H1 (cell line): ENCODE data around the gene PMS1. TPM values are rescaled to one million over a fixed set of nuclear protein-coding genes. Genes with fewer than 3 reads are reported as not detected.

Experiments
- CTCF ChIA-PET: fragments of 300-600 bp; sonication (Branson Sonifier 250); formaldehyde crosslinking; loops from one replicate; lab custom pipeline; 2021; ENCODE audit not compliant: partially characterized antibody; lab: Charles Lee
- POLR2A ChIA-PET: fragments of 300-600 bp; sonication (Branson Sonifier 250); formaldehyde crosslinking; loops from one replicate; lab custom pipeline; 2021; ENCODE audit warnings: inconsistent platforms; ENCODE audit not compliant: partially characterized antibody; lab: Charles Lee
- DNase-seq, 2 experiments: peaks; one replicate each; pipeline versions ENCODE4 v3.0.0 to v3.0.0-alpha.2; 2010 to 2022; ENCODE audit warnings: low spot score in 2 of 2, low read depth in 1 of 2, mixed read lengths in 1 of 2
- FAIRE-seq: peaks from 2 replicates; lab custom pipeline; 2011; peaks lifted over from hg19 to GRCh38; lab: Jason Lieb, UNC
- H2AFZ ChIP-seq: 2 replicates; pipeline ENCODE4 v1.8.1; 2012; ENCODE audit warnings: low read length, inconsistent platforms
- H2AK5ac ChIP-seq: 2 replicates; pipeline ENCODE4 v1.6.1; 2013; ENCODE audit warnings: low read depth, low read length
- H2BK120ac ChIP-seq: replicated peaks from 2 replicates; pipeline ENCODE3; 2013; ENCODE audit warnings: low read depth, low read length, inconsistent platforms
- H2BK12ac ChIP-seq: 2 replicates; pipeline ENCODE4 v1.6.1; 2013; ENCODE audit warnings: low read depth, low read length
- H2BK15ac ChIP-seq: 2 replicates; pipeline ENCODE4 v1.6.1; 2013; ENCODE audit warnings: low read length
- H2BK20ac ChIP-seq: 2 replicates; pipeline ENCODE4 v1.6.1; 2013; ENCODE audit warnings: low read length
- H2BK5ac ChIP-seq: 2 replicates; pipeline ENCODE4 v1.6.1; 2013; ENCODE audit warnings: low read depth, low read length
- H3K14ac ChIP-seq: 2 replicates; pipeline ENCODE4 v1.6.1; 2013; ENCODE audit warnings: inconsistent platforms; ENCODE audit not compliant: insufficient read length
- H3K18ac ChIP-seq: 2 replicates; pipeline ENCODE4 v1.6.1; 2013; ENCODE audit warnings: low read length; ENCODE audit errors: extremely low read depth
- H3K23ac ChIP-seq: 2 replicates; pipeline ENCODE4 v1.6.1; 2013; ENCODE audit warnings: inconsistent platforms; ENCODE audit not compliant: insufficient read length
- H3K23me2 ChIP-seq: 2 replicates; pipeline ENCODE4 v1.6.1; 2013; ENCODE audit warnings: low read depth, low read length
- H3K27ac ChIP-seq: 2 replicates; pipeline ENCODE4 v1.6.1; 2011; ENCODE audit warnings: low read depth, low read length, inconsistent platforms
- H3K27me3 ChIP-seq, 4 experiments: replicated peaks in 1 of 4; 1 replicate in 1 of 4; 2 replicates in 3 of 4; pipeline versions ENCODE4 v1.6.1 to v1.8.1; 2011 to 2013; ENCODE audit warnings: low read length in 3 of 4, mild to moderate bottlenecking in 3 of 4, inconsistent platforms in 2 of 4, mixed read lengths in 2 of 4, moderate library complexity in 1 of 4; ENCODE audit not compliant: control insufficient read depth in 3 of 4, insufficient read depth in 3 of 4; ENCODE audit errors: extremely low read depth in 1 of 4
- H3K36me3 ChIP-seq, 4 experiments: 2 replicates each; pipeline versions ENCODE4 v1.6.1 to v1.8.1; 2011 to 2013; ENCODE audit warnings: mild to moderate bottlenecking in 4 of 4, low read length in 3 of 4, moderate library complexity in 2 of 4, control low read depth in 1 of 4, inconsistent platforms in 1 of 4; ENCODE audit not compliant: insufficient read depth in 4 of 4, control insufficient read depth in 2 of 4
- H3K4ac ChIP-seq: replicated peaks from 2 replicates; pipeline ENCODE3; 2013; ENCODE audit warnings: low read length, low read depth, mixed read lengths, inconsistent platforms; ENCODE audit not compliant: insufficient read length
- H3K4me1 ChIP-seq, 4 experiments: replicated peaks in 1 of 4; 1 replicate in 1 of 4; 2 replicates in 3 of 4; pipeline versions ENCODE4 v1.6.1 to v1.8.1; 2011 to 2013; ENCODE audit warnings: low read length in 3 of 4, inconsistent platforms in 2 of 4, mixed read lengths in 1 of 4; ENCODE audit not compliant: insufficient read depth in 4 of 4, control insufficient read depth in 3 of 4
- H3K4me2 ChIP-seq, 2 experiments: 2 replicates each; pipeline versions ENCODE4 v1.6.1 to v1.8.1; 2011 to 2013; ENCODE audit warnings: low read depth in 2 of 2, low read length in 2 of 2, control low read depth in 1 of 2, inconsistent platforms in 1 of 2, mild to moderate bottlenecking in 1 of 2; ENCODE audit not compliant: insufficient read depth in 1 of 2
- H3K4me3 ChIP-seq, 4 experiments: fragments of 200-600, 300-600 bp in 1 of 4; sonication (generic), shearing (Covaris generic), sonication (Bioruptor Twin) in 1 of 4; 2 replicates each; pipeline versions ENCODE4 v1.5.1 to v1.8.1; 2011 to 2016; ENCODE audit warnings: low read length in 4 of 4, low read depth in 3 of 4, control low read depth in 2 of 4, inconsistent platforms in 2 of 4, mild to moderate bottlenecking in 2 of 4, mixed read lengths in 1 of 4, moderate library complexity in 1 of 4; ENCODE audit not compliant: insufficient read depth in 2 of 4; ENCODE audit errors: extremely low read depth in 1 of 4
- H3K56ac ChIP-seq: replicated peaks from 2 replicates; pipeline ENCODE3; 2013; ENCODE audit warnings: low read depth, mild to moderate bottlenecking, mixed read lengths, low read length, inconsistent platforms; ENCODE audit not compliant: insufficient read length
- H3K79me1 ChIP-seq: 2 replicates; pipeline ENCODE4 v1.6.1; 2013; ENCODE audit warnings: low read depth, low read length, control low read depth
- H3K79me2 ChIP-seq, 2 experiments: 2 replicates each; pipeline versions ENCODE4 v1.6.1 to v1.8.1; 2012 to 2013; ENCODE audit warnings: low read length in 2 of 2, mild to moderate bottlenecking in 2 of 2, inconsistent platforms in 1 of 2; ENCODE audit not compliant: insufficient read depth in 2 of 2, control insufficient read depth in 1 of 2
- H3K9ac ChIP-seq, 4 experiments: replicated peaks in 1 of 4; 1 replicate in 1 of 4; 2 replicates in 3 of 4; pipeline versions ENCODE4 v1.6.1 to v1.8.1; 2011 to 2013; ENCODE audit warnings: low read depth in 3 of 4, low read length in 3 of 4, control low read depth in 2 of 4, mild to moderate bottlenecking in 2 of 4, moderate library complexity in 2 of 4, inconsistent platforms in 1 of 4; ENCODE audit errors: extremely low read depth in 1 of 4
- H3K9me3 ChIP-seq, 2 experiments: 2 replicates each; pipeline versions ENCODE4 v1.6.1 to v1.8.1; 2012 to 2013; ENCODE audit warnings: mild to moderate bottlenecking in 2 of 2, moderate library complexity in 2 of 2, control low read depth in 1 of 2, inconsistent platforms in 1 of 2, low read depth in 1 of 2, low read length in 1 of 2, mixed read lengths in 1 of 2; ENCODE audit not compliant: insufficient read depth in 2 of 2
- H4K20me1 ChIP-seq, 2 experiments: replicated peaks in 1 of 2; 2 replicates each; pipeline versions ENCODE3 to v1.8.1; 2011 to 2013; ENCODE audit warnings: inconsistent platforms in 2 of 2, low read length in 2 of 2, mild to moderate bottlenecking in 1 of 2; ENCODE audit not compliant: insufficient read depth in 2 of 2, control insufficient read depth in 1 of 2
- H4K5ac ChIP-seq: 2 replicates; pipeline ENCODE4 v1.6.1; 2013; ENCODE audit warnings: low read length, low read depth, mixed read lengths, inconsistent platforms; ENCODE audit not compliant: insufficient read length
- H4K8ac ChIP-seq: 2 replicates; pipeline ENCODE4 v1.8.0; 2013; ENCODE audit warnings: mild to moderate bottlenecking, moderate library complexity, low read length, inconsistent platforms; ENCODE audit not compliant: insufficient read depth; ENCODE audit errors: extremely low read depth
- H4K91ac ChIP-seq: replicated peaks from 2 replicates; pipeline ENCODE3; 2013; ENCODE audit warnings: low read length, mixed read lengths, inconsistent platforms; ENCODE audit not compliant: insufficient read length
- CHD2 ChIP-seq: IDR thresholded peaks from 2 replicates; pipeline ENCODE4 v1.6.1; 2012; ENCODE audit warnings: low read length, improper control_type of control experiment
- GTF2F1 ChIP-seq: IDR thresholded peaks from 2 replicates; pipeline ENCODE4 v1.6.1; 2012; ENCODE audit warnings: low read depth, low read length, improper control_type of control experiment, borderline replicate concordance
- HDAC2 ChIP-seq, 2 experiments: fragments of 300-600 bp in 1 of 2; sonication (generic) in 1 of 2; IDR thresholded peaks; 2 replicates each; pipeline ENCODE4 v1.6.1; 2011 to 2012; ENCODE audit warnings: low read depth in 2 of 2, low read length in 2 of 2, mild to moderate bottlenecking in 2 of 2, moderate library complexity in 2 of 2, borderline replicate concordance in 1 of 2, inconsistent platforms in 1 of 2
- RNF2 ChIP-seq: fragments of 200-900, 300-1000 bp; sonication (generic); IDR thresholded peaks from 2 replicates; pipeline ENCODE4 v1.7.1; 2016; ENCODE audit warnings: borderline replicate concordance, low read depth, mild to moderate bottlenecking, antibody characterized with exemption, low read length; ENCODE audit not compliant: poor library complexity, severe bottlenecking; ENCODE audit errors: missing control alignments
- SP2 ChIP-seq: IDR thresholded peaks from 2 replicates; pipeline ENCODE4 v1.6.1; 2012; ENCODE audit warnings: mild to moderate bottlenecking, low read length, inconsistent platforms
- SRF ChIP-seq: IDR thresholded peaks from 2 replicates; pipeline ENCODE4 v1.6.1; 2011; ENCODE audit warnings: mild to moderate bottlenecking, low read depth, low read length, moderate library complexity
- WGBS, 2 experiments: shearing (Covaris generic) in 1 of 2; methylation state at CpG; one replicate each; pipeline versions ENCODE4 v1.1.6 to v1.1.7; 2013 to 2015; ENCODE audit warnings: low lambda C conversion rate in 2 of 2, mixed read lengths in 2 of 2, inconsistent platforms in 1 of 2, low coverage in 1 of 2, missing lambda C conversion rate in 1 of 2; ENCODE audit not compliant: insufficient replicate concordance in 2 of 2, insufficient coverage in 1 of 2, insufficient read length in 1 of 2; ENCODE audit errors: extremely low coverage in 1 of 2, missing lambda C conversion rate in 1 of 2; 5-methylcytosine and 5-hydroxymethylcytosine counted together
- polyA plus RNA-seq, 7 experiments: library from polyadenylated mRNA; depleted of rRNA in 3 of 7; stranded (reverse) in 5 of 7; unstranded in 2 of 7; fragments of >200 nt in 5 of 7; fragments of 200-250 nt in 2 of 7; gene quantifications; 1 replicate in 5 of 7; 2 replicates in 1 of 7; 4 replicates in 1 of 7; pipeline versions ENCODE4 v1.2.1 to v1.2.3, GENCODE V29; 2011 to 2013; ENCODE audit warnings: missing spikeins in 2 of 7, mixed read lengths in 2 of 7
- total RNA-seq: library from RNA; stranded (reverse); fragmentation: NEBNext Ultra II Directional; extraction: Animal tissue kit (Norgen Biotek cat#: 25700); gene quantifications from 2 replicates; pipeline ENCODE4 v1.2.1, GENCODE V29; 2021

The PMS1 gene
- total and polyA plus RNA-seq, 2 of the 8 experiments (the other 6 are each of a cell fraction or from before 2014, with no cell fraction given): 13.1 to 59.7 TPM

DNA sequence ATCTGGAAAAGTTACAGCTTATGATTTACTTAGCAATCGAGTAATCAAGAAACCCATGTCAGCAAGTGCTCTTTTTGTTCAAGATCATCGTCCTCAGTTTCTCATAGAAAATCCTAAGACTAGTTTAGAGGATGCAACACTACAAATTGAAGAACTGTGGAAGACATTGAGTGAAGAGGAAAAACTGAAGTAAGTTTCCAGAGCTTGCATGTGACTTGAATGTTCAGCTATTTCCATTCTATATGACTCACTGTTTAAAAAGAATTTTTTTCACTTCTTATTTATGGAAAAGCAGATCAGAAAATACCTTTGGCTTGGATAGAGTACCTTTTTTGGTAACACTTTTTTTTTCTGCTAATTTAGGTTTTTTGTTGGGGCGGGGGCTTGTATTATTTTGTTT lies 70.7 kb downstream of the PMS1 start:
- Histone ChIP-seq H3K56ac (no peak overlapping the region), H2AK5ac (no peak overlapping the region), H3K4me3 (no peak overlapping the region), H2BK5ac (no peak overlapping the region), H3K27me3 (no peaks in the 10 kb centered on the region), H3K79me2 (no peaks in the 10 kb centered on the region; a peak in 1 of 4 replicates), H3K4me2 (no peak overlapping the region), H3K14ac (no peak overlapping the region), H2BK120ac (no peak overlapping the region), H4K8ac (no peak overlapping the region), H4K91ac (no peak overlapping the region), H3K9ac (no peak overlapping the region), H3K4ac (no peak overlapping the region), H2BK15ac (no peak overlapping the region), H3K4me1 (peaks cover 0 to 6% (median 3%) of the 10 kb centered on the region in 4 experiments; a peak in 4 of 7 replicates), H3K27ac (no peak overlapping the region), H3K18ac (no peak overlapping the region), H3K23ac (no peak overlapping the region), H2AFZ (no peak overlapping the region), H3K36me3 (peaks cover 0 to 16% (median 2%) of the 10 kb centered on the region in 4 experiments; a peak in 3 of 8 replicates), H3K23me2 (no peaks in the 10 kb centered on the region), H3K79me1 (no peaks in the 10 kb centered on the region), H4K5ac (no peak overlapping the region), H3K9me3 (no peaks in the 10 kb centered on the region), H2BK20ac (no peak overlapping the region), H2BK12ac (no peak overlapping the region), H4K20me1 (no peaks in the 10 kb centered on the region)
- no peak for DNase-seq
- 95% methylated on average over 3 of the region's 3 CpGs; no CpG with 5 or more reads in 1 of the 2 experiments for WGBS, 2 experiments
- FAIRE-seq: no peak
- no peak for TF ChIP-seq RNF2
- no peak for TF ChIP-seq SP2
- no peak for TF ChIP-seq HDAC2 (IDR thresholded peaks at IDR 0.05; ENCODE audit: borderline replicate concordance in 1 of 2, low read depth in 2 of 2, low read length in 2 of 2)
- TF ChIP-seq SRF: no peak
- TF ChIP-seq GTF2F1: no peak
- no peak for TF ChIP-seq CHD2
- POLR2A ChIA-PET: no interaction called here
- CTCF ChIA-PET: no interaction called here
